ENCODE data around the gene ACVR1.
"Not testable (repeated sequence)": the region's sequence is repeated elsewhere in the genome, so short reads cannot be mapped to it uniquely, and the experiment has no call there.

ACVR1 gene

DNA sequence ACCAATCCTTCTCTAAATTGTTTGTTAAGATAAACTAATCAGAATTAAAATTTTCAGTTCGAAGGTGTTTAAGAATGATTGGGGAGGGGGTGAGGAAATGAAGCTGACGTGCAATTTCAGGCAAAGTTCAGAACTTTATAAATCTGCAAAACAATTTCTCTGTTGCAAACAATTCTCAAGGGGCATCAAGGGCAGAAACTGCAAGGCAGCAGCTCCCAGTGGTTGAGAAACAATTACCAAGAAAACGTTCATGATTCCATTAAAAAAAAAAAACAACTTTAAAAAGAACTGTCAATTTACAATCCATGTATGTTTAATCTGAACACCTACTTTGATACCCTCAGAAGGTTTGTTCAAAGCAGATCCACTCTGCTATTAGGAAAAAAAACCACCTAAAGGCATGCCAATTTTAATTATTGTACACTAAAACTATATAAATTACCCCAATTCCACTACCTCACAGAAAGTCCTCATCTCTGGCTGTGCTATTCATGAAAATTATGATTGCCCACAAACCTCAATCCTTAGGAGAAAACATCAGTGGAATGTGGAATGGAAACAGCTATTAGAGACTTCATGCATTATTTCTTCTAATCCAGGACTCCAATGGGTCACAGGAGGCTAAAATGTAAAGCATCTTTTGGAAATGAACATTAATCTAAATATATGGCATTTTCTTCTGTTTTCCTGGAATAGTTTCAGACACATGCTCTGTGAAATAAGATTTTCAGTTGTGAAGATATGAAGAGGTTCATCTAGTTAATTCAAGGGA lies 127.6 kb downstream of the ACVR1 start:
- DNase-seq: no peak

DNA sequence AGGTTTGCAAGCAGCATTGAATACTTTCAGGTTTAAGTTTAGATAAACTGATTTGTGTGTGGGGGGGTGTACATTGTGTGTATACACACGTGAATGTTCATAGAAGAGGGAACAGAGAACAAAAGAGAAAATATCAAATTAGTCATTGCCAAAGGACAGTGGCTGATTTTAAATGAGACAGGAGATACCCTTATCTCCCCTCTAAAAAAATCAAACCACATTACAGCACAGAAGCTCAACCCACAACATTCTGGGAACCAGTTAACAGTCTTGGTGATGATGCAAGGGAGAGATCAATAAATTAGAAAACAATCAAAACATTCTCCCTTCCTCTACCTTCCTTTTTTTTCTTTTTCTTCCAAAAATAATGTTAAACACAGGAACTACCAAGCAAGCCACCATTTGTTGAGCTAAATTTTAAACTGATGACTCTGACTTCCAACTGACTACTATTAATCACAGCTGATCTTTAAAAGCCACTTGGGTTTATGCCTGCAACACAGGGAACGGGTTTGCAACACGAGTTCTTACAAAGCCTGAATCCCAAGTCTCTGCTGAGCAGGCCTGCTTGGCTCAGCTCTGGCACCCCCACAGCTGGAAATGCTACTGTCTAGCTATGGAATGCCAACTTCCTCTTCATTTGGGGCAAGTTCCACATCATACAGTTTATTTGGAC lies 128.3 kb downstream of the ACVR1 start:
- no peak for DNase-seq

DNA sequence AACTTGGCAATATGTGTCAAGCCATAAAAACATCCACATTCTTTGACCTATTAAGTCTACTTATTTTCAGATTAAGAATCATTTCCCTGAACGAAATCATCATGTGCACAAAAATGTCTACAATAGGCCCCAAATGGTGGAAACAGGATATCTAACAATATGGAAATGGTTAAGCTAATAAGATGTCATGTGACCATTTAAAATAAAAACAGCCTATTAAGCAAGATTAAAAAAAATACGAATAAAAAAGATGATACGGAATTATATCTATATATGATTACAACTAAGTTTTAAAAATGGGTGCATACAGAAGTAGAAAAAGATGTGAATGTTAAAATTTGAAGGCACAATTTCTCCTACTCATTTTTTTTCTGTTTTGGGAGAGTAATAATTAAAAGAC lies 128.8 kb downstream of the ACVR1 start:
- DNase-seq: no peak

DNA sequence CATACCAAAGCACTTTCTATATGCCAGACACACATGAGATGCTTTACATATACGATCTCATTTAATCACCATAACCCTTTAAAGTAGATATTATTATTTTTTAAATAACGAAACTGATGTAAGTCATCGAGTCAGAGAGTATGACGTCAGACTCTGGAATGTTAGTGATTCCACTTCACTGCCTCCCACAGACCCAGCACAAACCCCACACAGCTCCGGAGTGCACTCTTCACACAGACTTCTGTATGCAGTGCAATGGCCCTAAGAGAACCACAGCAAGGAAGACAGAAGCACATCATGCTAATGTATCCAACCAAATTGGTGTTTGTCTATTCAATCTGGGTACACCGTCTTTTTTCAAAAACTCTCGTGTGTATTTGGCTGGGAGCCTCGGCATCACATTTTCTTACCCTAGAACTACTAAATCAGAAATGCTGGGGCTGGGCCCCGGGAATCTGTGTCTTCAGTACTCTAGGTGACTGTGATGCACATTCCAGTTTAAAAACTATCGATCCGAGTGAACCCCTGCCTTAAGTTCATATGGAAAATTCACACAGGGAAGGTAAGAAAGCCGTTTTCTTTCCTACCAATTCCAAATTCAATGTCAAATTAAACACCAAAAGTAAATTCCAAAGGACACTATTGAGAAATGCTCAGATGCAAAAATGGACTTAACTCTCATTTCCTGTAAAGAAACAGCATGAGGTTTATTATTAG lies 129.7 kb downstream of the ACVR1 start:
- no peak for DNase-seq

DNA sequence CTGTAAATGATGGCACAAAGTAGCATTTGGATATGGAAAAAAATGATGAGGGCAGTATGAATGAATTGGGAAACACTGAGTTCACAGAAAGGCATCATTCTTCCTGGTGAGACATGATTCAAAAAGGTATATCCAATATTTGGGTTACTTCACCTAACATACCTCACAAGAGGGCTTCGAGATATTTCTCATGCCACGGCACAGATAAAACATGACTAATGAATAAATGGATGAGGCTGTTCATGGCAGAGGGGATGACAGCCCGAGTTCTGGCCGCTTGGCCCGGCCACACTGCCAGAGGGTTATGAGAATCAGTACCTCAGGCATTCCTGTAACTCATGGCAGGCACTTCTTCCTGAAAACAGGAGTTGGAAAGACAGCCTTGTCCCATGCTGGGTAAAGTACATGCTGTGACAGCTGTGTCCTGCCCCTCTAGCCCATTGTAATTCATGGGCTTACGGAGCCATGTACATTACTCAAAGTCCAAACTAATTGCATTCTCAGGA lies 131.5 kb downstream of the ACVR1 start:
- no peak for DNase-seq

DNA sequence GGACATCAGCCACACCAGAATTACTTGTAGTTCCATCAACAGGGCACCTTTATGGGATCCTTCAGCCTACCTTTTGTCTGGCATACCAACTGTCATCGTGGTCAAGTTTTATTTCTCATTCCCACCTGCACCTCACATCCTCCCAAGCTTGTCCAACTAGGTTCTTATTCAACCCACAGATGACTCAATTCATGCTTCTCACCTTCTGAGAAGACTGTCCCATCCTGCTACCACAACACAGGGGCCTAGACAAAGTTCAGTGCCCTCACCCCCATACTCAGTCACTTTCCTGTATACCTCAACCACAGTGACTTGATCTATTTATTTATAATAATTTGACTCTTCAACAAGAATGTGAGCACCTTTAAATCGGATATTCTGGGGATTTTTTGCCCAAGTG lies 133.1 kb downstream of the ACVR1 start:
- DNase-seq: no peak

DNA sequence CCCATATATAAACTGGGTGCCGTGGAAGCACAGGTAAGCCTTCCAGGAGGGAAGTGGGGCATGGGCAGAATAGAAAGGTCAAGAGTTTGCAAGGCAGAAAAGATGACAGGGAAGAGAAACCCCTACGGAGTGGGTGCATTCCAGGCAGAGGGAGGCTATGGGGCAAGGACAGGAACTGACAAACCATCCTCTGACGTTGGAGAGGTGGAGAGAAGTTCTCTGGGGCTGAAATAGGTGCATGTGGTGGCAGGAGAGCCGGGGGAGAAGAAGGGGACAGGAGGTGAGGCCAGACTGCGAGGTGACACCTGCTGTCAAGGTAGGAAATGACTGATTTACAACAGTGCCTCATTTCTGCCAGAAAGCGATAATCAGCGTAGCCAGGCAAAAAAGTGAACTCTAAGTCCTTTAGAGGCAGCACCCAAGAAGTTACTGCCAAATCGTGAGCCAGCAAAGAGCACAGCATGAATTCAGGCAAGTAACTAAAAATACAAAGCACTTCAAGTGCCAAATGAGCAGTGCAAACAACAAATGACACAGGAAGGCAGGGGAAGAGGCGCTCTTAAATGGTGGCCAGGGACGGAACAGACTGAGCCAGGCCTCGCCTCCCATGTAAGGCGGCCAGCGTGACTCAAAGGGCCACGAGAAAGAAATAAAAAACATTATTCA lies 134.2 kb downstream of the ACVR1 start:
- no peak for DNase-seq

DNA sequence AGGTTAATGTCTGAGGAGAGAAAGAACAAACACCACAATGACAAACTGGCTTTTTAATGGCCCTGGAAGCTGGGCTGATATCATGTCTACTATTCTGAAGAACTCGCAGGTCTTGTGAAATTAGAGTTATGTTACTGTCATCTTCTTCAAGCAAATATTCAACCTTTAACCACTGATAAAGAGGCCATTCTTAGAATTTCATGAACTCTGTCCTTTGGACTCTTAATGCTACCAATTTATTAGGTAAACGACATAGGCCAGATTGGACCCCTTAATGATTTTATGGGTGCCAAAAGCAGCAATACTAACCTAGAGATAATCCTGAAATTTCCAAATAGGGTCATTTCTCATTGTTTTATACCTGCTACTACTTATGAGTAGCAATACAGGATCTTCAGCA lies 138.5 kb downstream of the ACVR1 start:
- DNase-seq: no peak

DNA sequence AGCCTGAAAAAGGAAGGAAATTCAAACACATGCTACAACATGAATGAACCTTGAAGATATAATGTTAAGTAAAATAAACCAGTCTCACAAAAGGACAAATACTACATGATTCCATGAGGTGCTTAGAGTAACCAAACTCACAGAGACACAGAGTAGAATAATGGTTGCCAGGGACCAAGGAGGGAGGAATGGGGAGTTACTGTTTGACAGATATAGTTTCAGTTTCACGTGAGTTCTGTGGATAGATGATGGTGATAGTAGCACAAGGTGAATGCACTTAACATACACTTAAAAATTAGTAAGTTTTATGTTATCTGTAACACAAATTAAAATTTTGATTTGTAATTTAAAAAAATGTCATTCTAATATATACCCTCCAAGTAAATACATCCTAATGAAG lies 140.6 kb downstream of the ACVR1 start:
- no peak for DNase-seq

DNA sequence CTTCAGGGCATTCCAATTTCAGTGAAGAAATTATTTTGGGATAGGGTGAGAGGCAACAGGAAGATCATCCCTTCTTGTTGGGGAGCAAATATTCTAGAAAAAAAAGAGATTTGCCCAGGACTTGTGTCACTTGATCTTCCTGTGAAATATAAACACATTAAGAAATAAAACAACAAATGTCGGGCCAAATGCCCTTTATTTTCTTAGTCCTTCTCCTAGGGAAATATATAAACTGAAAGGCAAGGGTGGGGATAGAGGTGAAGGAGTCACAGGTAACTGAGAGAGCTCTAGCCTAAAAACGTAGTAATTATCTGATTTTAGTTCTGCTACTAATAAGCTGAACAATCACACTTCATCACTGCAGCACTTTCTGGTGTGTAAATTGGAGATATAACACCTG lies 142.9 kb downstream of the ACVR1 start:
- DNase-seq: no peak

DNA sequence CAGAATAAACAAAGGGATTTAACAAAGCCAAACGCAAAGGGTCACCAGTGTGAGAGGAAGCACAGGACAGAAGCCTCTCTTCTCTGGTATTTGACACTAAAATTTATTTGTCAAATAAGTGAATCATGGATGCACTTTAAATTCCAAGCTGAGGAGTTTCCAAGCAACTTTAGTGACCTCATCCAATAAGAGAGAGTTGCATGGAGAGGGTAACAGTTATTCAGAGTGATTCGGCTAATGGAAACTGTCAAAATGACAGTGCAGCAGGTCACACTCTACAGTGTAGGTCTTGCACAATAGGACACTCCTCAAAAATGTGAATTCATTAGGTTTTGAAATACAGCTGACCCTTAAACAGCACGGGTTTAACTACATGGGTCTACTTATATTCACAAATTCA lies 143.5 kb downstream of the ACVR1 start:
- no peak for DNase-seq

DNA sequence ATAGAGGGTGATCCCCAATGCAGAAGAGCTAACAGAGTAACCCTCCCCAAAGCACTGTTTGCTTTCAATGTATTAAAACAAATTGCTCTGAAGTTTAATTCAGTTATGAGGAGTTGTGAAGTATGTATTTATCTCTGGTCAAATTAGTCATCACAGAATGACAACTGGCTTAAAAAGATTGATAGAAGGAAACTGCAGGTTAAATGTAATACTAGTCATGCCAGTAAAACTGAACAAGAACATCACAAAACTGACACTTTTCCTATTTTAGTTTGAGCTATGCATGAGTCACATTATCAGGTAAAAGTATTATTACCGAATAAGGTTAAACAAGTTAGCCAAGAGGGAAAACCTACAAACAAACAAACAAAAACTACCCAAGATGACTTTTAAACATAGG lies 148.4 kb downstream of the ACVR1 start:
- DNase-seq: no peak

DNA sequence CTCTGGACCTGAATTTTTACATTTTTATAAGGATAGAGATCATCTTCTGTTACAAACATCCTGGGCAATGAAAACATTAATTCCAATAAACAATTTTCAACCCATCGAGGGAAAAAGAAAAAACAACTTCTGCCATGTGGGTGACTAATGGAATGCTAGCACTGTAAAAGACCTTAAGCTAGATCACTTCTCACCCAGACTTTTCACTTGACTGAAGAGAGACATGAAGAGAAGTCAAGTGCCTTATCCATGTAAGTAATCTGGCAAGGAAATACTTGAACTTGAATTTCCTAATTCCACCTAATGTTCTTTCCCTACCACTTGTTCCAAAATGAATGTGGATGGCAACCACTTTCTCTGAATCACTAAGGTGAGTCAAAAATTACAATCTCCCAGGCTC lies 149.2 kb downstream of the ACVR1 start:
- DNase-seq: no peak

DNA sequence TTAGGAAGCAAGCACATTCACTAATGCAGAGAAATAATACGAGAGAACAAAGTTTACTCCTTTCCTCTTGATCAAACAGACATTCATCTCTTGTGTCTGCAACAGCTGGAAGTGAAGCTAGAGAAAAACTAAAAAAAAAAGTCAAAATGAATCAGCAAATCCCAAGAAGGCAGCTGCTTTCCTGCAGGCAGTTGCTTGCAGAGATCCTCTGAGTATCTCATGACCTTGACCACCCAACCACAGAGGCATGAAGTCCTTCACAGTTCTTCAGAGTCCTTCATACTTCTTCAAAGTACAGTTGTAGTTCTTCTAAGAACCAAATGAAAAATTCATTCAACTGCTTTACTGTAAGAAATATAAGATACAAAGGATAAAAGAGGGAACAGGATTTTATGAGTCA lies 150.3 kb downstream of the ACVR1 start:
- no peak for DNase-seq

DNA sequence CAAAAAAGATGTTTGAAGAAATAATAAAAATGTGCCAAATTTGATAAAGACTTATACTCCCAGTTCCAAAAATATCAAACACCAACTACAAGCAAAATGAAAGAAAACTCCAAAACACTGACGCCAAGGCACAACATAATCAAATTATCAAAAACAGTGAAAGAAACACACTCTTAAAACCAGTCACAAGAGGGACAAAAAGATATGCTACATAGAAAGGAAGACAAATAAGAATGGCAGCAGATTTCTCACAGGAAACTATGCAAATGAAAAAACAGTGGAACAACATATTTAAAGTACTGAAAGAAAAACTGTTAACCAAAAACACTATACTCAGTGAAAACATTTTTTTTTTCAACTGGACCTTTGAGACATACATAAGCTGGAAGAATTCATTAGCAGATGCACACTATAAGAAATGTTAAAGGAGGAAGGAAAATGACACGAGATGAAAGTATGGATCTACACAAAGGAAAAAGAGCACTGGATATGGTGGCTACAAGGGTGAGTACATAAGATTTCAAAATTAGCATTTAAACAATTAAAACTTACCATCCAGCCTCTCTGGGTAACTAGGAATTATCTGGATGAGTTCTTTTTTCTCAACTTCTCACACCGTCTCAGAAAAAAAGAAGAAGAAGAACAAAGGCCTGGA lies 153.4 kb downstream of the ACVR1 start:
- no peak for DNase-seq

DNA sequence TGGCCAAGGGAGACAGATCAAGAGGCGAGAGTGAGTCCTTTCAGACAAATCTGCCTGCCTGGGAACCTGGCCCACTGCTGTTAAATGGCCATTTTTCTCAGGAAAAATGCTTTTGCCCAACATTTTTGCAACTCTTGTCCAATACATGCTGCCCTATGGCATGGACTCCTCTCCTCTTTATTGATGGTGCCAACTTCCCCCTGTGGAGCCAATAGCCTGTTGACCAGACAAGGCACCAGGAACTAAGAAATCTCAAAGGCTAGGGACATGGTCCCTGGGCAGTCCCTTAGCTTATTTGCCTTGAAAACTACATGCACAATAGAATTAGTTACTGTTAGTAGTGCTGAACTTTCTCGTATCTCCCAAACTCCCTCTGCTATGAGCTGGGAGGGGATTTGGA lies 155.6 kb downstream of the ACVR1 start:
- DNase-seq: no peak

DNA sequence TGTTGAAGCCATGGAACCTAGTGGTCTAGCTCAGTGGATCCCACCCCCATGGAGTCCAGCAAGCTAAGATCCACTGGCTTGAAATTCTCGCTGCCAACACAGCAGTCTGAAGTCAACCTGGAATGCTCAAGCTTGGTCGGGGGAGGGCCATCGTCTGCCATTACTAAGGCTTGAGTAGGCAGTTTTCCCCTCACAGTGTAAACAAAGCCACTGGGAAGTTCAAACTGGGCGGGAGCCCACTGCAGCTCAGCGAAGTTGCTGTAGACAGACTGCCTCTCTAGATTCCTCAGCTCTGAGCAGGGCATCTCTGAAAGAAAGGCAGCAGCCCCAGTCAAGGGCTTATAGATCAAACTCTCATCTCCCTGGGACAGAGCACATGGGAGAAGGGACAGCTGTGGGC lies 171.5 kb downstream of the ACVR1 start:
- DNase-seq: not testable (repeated sequence)

DNA sequence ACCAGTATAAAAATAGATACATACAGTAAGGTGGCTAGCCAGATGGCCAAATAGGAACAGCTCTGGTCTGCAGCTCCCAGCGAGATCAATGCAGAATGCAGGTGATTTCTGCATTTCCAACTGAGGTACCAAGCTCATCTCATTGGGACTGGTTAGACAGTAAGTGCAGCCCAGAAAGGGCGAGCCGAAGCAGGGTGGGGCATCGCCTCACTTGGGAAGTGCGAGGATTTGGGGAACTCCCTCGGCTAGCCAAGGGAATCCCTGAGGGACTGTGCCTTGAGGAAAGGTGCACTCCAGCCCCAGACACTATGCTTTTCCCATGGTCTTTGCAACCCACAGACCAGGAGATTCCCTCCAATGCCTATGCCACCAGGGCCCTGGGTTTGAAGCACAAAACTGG lies 172.0 kb downstream of the ACVR1 start:
- DNase-seq: not testable (repeated sequence)

DNA sequence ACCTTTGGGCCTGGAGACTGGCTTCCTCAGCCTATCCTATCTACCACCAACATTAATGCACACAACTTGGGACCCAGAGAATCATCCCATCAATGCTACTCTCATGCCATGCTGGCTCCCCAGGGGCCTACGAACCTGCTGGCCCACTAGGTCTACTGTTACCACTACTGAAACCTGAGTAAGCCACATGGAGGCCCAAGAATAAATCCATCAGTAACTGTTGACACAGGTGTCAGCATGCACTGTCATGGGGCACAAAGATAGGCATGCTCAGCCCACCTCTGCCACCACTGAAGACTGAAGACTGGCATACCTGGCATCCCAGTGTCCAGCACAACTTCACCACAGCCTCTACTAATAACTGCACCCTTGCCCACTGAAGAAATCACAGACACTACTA lies 176.3 kb downstream of the ACVR1 start:
- DNase-seq: no peak

DNA sequence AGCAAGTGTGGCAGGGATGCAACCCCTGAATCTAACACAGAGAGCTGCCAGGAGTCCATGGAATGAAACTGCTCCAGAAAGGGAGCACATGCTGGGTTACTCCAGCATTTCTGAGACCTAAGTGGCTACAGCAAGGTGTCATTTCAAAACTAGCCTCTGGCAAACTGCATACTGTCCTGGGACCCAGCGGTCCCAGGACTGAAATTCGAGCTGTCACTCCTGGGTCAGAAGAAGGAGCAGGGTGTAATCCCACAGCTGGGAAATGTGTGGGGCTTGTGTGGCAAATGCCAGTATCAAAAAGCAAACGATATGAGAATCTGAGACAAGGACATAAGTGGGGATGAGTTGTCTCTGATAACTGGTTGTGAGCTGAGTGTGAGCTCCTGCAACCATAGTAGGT lies 177.1 kb downstream of the ACVR1 start:
- DNase-seq: no peak

DNA sequence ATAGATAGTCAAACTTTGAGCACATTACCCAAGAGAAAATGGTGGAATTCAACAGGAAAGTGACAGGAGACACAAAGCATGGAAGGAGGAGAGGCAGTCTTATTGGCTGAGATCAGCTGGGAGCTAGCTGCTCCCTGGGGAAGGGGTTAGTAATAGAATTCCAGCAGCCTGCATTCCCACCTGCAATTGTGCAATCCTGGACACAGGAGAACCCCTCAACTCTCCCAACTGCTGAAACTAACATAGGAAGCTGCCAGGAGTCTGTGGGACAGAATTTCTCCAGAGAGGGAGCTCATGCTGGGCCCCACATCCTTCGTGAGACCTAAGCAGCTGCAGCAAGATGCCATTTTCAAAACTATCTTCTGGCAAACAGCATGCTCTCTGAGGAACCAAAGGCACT lies 177.7 kb downstream of the ACVR1 start:
- no peak for DNase-seq

DNA sequence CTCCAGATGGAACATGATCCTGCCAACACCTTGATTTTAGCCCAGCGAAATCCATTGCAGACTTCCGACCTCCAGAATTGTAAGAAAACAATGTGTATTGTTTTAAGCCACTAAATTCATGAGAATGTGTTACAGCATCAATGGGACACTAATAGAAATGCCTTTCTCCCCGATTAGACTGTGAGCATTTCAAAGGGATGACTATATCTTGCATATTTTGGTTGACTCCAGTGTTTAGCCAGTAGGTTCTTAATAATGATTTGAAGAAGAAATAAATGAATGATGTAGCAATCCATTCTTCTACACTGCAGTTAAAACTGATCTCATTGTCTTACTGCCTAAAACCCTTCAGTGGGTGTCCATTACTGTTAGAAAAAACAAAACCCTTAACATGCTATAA lies 180.1 kb downstream of the ACVR1 start:
- no peak for DNase-seq

DNA sequence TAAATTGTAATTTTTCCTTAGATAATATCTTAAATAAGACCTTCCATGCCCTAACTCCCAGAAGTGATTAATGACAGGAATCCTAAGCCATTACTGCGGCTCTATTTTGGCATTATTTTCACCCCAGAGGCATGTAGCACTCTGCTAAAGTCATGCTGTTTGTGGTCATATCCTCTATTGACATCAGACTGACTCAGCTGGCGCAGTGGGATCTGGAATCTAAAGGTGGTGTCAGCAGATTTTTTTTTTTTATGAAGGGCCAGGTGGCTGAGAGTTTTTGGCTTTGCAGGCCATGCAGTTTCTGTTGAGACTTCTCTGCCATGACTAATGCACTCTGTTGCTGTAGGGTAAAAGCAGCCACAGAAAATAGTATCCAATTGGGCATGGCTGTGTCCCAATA lies 183.4 kb downstream of the ACVR1 start:
- no peak for DNase-seq

All from stimulated activated naive CD4-positive, alpha-beta T cell treated with Interleukin-2 at 50 U/mL for 16 hours (primary cell).